Measurements from ENCODE around the gene NEUROD6. TPM values are rescaled to one million over a fixed set of nuclear protein-coding genes. Genes with fewer than 3 reads are reported as not detected.
A peak's percentile ranks its signal among the peaks of the same experiment; 100 is the strongest.

The NEUROD6 gene
- total RNA-seq = not detected

DNA sequence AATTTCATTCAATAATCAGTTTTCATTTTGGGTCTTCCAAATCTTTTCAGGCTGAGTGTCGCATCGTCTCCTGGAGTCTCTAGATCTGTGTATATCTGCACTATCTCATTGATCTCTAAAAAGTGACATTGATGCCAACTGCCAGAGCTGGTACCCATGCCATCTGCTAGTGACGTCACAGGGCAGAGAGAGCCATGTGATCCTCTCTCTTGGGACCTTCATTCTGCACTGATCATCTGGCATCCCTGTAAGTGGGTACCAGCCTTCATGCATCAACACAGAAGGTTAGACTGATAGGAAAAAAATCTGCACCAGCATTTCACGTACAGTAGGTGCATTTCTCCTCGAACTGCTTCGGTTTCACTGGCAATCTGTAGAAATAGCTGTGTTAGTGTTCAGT, at the start of gene NEUROD6:
Gene NEUROD6, minus strand, starts transcription at position 124 of the 400 bp plus-strand sequence. CDS start 1,458 bp downstream, outside the sequence.
- WGBS, 2 donors = 81 to 86% methylated on average over 6 of the region's 6 CpGs
- DNase-seq (no peak), ATAC-seq (ENCODE audit: low FRiP score in 2 of 2) (no peak)
- H3K4me3 ChIP-seq = no peak within 1 kb of the TSS
- peaks cover 0 to 10% (median 6%) of the 10 kb centered on the region in 4 donors for H3K4me1 ChIP-seq
- H3K27ac ChIP-seq = no peak within 1 kb of the TSS
- peaks cover 0 to 10% (median 3%) of the 10 kb centered on the region in 4 donors for H3K27me3 ChIP-seq
- TF ChIP-seq POLR2A (IDR thresholded peaks at IDR 0.05) (no peak), EP300 (IDR thresholded peaks at IDR 0.05) (no peak), CTCF (IDR thresholded peaks at IDR 0.05) (no peak), POLR2AphosphoS5 (IDR thresholded peaks at IDR 0.05) (no peak)
- H3K36me3 ChIP-seq = no peaks in the 10 kb centered on the region
- no peaks in the 10 kb centered on the region for H3K9me3 ChIP-seq

GRCh38 chr7:31384466-31384865, 43.9 kb upstream of the NEUROD6 start:
- no peaks in the 10 kb centered on the region for H3K4me1 ChIP-seq
- TF ChIP-seq CTCF (IDR thresholded peaks at IDR 0.05) (no peak), POLR2A (IDR thresholded peaks at IDR 0.05) (no peak), EP300 (IDR thresholded peaks at IDR 0.05) (no peak), POLR2AphosphoS5 (IDR thresholded peaks at IDR 0.05) (no peak)
- DNase-seq = no peak
- no peak overlapping the region for H3K4me3 ChIP-seq
- no peaks in the 10 kb centered on the region for H3K9me3 ChIP-seq
- WGBS, 2 donors = 44 to 53% methylated on average over 4 of the region's 4 CpGs
- H3K27me3 ChIP-seq = no peaks in the 10 kb centered on the region
- H3K27ac ChIP-seq = no peak overlapping the region
- no peaks in the 10 kb centered on the region for H3K36me3 ChIP-seq
- ATAC-seq (ENCODE audit: low FRiP score in 2 of 2) = no peak

GRCh38 chr7:31382722-31383121, 42.2 kb upstream of the NEUROD6 start:
- Histone ChIP-seq H3K4me1 (no peaks in the 10 kb centered on the region), H3K4me3 (no peak overlapping the region), H3K36me3 (no peaks in the 10 kb centered on the region), H3K9me3 (no peaks in the 10 kb centered on the region), H3K27ac (no peak overlapping the region), H3K27me3 (no peaks in the 10 kb centered on the region)
- TF ChIP-seq EP300 (IDR thresholded peaks at IDR 0.05) = no peak
- no peak for TF ChIP-seq POLR2A (IDR thresholded peaks at IDR 0.05)
- TF ChIP-seq CTCF (IDR thresholded peaks at IDR 0.05) = no peak
- TF ChIP-seq POLR2AphosphoS5 (IDR thresholded peaks at IDR 0.05) = no peak
- ATAC-seq (ENCODE audit: low FRiP score in 2 of 2) (no peak), DNase-seq (no peak)
- WGBS, 2 donors = 70 to 78% methylated on average over 2 of the region's 2 CpGs

GRCh38 chr7:31373337-31374289, 33.1 kb upstream of the NEUROD6 start:
- 76 to 88% methylated on average over 10 to 12 of the region's 12 CpGs for WGBS, 2 donors
- no peaks in the 10 kb centered on the region for H3K4me1 ChIP-seq
- TF ChIP-seq EP300 (IDR thresholded peaks at IDR 0.05) (no peak), POLR2AphosphoS5 (IDR thresholded peaks at IDR 0.05) (no peak), POLR2A (IDR thresholded peaks at IDR 0.05) (no peak), CTCF (IDR thresholded peaks at IDR 0.05) (peak in 4 of 6 experiments; percentile 32 to 56 (median 48))
- H3K27ac ChIP-seq = no peak overlapping the region
- no peaks in the 10 kb centered on the region for H3K9me3 ChIP-seq
- H3K4me3 ChIP-seq = no peak overlapping the region
- ATAC-seq (ENCODE audit: low FRiP score in 2 of 2) = peak in 1 of 2 donors; percentile 65
- DNase-seq = peak in 1 of 2 donors; percentile 36
- H3K36me3 ChIP-seq = no peaks in the 10 kb centered on the region
- no peaks in the 10 kb centered on the region for H3K27me3 ChIP-seq
